HK-2 (cell line): ENCODE measurements around the gene SURF6.
"Not testable (repeated sequence)": the region's sequence is repeated elsewhere in the genome, so short reads cannot be mapped to it uniquely, and the experiment has no call there.

ENCODE experiments used
- DNase-seq: peaks from one replicate; pipeline ENCODE4 v3.0.0-alpha.2; 2018; ENCODE audit not compliant: unreplicated experiment

The SURF6 gene

DNA sequence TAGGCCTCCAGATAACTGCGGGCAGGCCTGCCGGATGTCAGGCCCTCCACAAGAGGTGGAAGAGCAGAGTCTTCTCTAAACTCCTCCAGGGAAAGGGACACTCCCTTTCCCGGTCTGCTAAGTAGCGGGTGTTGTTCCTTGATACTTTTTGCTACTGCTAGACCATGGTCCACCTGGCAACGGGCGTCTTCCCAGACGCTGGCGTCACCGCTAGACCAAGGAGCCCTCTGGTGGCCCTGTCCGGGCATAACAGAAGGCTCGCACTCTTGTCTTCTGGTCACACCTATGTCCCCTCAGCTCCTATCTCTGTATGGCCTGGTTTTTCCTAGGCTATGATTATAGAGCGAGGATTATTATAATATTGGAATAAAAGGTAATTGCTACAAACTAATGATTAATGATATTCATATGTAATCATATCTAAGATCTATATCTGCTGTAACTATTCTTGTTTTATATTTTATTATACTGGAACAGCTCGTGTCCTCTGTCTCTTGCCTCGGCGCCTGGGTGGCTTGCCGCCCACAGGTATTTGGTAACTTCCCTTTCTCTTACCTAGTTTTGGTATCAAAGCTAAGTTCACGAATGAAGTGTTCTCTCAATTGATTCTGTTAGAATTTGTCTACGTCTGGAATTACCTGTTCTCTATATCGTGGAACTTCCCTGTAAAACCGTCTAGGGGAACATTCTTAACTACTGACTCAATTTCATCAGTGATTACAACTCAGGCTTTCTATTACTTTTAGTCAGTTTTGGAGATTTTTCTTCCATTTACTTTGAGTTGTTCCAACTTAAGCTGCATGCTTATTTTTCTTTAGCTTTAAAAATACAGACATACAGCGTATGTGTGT lies 6.5 kb downstream of the SURF6 start:
- peak; percentile 34 for DNase-seq

DNA sequence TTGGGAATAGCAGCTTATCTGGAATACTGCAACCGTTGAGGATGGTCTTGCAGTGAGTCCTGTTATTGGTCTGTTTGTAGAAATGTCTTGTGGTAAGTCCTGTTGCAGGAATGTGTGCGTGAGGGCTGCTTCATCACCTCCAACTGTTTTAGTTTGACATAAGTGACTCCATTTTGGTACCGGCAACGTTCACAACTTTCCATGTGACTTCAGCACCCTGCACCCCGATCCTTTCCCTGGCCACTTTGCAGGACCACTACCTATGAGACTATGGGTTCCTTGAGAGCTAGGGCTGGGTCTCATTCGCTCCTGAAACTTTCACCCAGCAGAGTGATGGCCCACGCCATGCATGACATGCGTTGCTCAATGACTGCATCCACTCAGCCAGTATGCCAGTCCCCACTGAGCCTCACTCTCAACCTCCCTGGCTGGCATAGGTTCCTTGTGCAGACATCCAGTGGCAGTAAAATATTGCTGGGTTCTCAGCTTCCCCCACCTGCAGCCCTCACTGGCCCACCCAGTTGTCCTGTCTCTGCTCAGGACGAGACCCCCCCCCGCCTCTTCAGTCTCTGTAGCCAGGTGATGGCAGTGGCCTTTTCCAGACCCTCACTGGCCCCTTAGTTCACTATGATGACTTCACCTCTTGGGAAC lies 8.0 kb downstream of the SURF6 start:
- no peak for DNase-seq

DNA sequence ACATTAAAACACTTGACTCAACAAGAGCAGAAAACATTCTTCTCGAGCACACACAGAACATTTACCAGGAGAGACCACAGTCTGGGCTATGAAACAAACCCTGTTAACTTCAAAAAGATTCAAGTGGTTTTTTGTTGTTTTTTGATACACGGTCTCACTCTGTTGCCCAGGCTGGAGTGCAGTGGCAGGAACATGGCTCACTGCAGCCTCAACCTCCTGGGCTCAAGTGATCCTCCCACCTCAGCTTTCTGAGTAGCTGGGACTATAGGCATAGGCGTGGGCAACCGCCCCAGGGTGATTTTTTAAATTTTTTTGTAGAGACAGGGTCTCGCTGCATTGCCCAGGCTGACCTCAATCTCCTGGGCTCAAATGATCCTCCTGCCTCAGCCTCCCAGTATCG lies 9.0 kb downstream of the SURF6 start:
- not testable (repeated sequence) for DNase-seq

DNA sequence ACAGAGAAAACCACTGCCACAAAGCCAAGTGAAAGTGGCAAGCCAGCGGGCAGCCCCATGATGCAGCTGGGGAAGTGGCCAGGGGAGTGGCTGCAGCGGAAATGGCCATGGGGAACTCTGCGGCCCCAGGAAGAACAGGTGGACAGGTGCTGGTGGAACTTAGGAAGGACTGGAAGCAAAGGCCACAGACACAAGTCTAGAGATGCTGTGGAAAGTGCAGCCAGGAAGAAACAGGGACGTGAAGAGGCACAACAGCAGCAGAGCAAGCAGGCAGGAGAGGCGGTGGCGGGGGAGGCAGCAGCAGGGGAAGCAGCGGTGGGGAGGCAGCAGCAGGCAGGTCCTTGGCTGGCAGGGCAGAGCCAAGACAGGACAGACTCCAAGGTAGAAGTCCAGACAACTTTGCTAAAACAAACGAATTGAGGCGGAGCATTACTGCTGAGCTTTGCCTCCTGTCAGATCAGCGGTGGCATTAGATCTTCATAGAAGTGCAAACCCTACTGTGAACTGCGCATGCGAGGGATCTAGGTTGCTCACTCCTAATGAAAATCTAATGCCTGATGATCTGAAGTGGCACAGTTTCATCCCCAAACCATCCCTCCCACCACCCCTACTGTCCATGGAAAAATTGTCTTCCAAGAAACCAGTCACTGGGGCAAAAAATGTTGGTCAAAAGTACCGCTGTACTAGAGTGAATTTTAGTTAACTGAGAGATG lies 11.8 kb downstream of the SURF6 start:
- no peak for DNase-seq

DNA sequence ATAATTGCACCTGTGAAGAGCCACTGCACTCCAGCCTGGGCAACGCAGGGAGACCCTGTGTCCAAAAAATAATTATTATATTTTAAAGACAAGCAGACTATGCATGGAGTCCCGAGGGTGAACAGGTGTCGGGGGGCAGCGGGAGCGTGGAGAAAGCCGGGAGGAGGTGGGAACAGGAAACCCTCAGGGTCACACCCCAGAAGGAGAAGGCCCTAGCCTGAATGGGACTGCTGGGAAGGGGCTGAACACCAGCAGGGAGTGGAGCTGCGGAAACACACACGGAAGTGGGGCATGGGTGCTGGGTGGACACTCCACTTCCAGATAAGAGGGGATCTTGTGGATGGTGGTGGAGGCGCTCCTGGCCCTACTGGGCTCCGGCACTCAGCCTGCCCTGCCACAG lies 12.8 kb downstream of the SURF6 start:
- no peak for DNase-seq

DNA sequence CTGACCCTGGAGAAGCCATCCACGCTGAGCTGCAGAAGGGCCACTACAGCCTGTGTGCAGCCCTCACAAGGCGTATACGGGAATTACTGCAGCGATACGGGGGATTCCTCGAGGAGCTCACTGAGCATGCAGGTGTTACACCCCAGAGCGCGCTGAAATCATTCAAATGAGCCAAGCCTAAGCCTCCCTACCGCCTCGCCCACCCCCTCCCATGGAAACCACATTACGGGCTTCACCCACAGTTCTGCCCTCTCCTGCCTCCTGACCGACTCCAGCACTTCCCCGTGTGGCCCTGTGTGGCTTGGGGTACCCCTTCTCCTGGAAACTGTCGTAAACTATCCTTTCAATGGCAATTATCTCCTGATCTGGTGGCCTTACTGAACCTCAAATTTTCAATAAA lies 13.3 kb downstream of the SURF6 start:
- no peak for DNase-seq

DNA sequence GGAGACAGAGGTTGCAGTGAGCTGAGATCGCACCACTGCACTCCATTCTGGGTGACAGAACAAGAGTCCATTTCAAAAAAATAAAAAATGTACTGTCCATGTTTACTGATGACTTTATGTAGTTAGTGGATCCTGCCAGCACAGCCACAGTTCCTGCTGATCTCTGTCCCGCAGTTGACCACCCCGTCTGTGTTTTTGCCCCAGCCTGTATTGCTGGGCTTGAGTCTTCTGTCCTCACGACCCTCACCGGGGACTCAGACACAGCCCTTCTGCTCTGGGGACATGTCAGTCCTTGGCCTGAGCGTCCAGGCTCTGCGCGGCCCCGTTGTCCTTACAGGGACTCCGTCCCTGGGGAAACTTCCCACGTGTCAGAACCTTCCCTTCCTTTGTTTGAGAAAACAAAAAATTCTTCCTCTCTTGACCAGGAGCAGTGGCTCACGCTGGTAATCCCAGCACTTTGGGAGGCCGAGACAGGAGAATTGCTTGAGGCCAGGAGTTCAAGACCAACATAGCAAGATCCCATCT lies 14.5 kb downstream of the SURF6 start:
- no peak for DNase-seq

DNA sequence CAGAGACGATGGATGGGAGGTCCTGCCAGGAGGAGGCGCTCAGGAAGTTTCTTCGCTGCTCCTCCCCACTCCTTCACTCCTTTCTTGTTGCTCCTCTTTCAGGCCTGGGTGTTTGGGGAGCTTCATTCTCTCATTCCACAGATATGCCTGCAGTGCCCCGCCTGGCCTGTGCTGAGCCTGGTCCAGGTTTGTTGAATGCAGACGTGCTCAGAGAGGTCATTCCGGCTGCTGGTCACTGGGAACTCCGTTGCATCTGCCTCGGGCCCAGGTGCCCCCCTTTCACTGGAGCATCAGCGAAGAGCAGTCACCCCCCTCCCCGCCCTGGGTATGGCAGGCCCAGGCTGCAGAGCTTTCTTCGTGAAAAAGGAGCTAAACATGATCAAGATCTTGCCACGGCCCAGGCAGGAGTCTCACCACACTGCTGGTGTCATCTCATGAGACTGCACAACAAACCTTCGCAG lies 15.5 kb downstream of the SURF6 start:
- DNase-seq: no peak

DNA sequence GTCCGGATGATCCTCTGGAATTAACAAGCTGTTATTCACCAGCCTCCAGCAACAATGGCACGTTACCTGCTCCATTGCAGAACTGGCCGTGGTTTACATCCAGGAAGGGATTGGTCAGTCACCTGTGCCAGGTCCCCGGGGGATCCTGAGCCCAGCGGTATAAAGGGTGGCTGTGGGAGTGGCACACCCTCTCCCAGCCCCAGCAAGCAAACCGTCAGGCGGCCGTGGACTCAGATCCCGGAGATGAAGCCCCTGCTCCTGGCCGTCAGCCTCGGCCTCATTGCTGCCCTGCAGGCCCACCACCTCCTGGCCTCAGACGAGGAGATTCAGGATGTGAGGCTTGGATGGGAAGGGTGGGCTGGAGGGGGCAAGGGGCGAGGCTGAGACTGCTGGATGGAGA lies 18.4 kb downstream of the SURF6 start:
- not testable (repeated sequence) for DNase-seq

DNA sequence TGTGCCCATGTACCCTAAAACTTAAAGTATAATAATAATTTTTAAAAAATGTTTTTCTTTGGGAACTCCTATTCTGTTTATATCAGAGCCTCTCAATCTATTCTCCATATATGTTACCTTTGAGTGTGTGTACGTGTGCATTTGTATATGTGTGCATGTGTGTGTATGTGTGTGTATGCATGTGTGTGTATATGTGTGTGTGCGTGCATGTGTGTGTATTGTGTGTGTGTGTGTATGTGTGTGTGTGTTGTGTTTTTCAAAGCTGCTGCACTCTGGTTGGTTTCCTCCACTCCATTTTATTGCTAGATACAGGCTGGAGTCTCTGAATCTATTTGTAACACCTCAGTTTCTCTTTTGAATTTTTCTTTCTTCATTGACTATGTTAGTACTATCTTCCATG lies 20.0 kb downstream of the SURF6 start:
- DNase-seq: no peak

DNA sequence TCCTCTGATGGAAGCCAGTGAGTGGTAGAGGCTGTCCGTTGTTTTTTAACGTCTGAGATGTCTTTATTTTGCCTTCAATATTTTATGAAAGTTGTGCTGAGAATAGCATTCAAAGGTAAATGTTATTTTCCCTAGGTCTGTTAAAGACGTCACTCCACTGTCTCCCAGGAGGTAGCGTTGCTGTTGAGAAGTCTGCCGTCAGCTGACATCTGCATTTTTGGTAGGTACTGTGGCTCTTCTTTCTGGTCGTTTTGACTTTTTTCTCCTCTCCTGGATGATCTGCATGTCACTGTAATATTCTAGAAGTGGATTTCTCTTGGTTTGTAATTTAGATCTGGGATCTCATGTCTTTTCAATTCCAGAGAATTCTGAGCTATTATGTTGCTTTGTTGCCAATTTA lies 26.4 kb downstream of the SURF6 start:
- no peak for DNase-seq

DNA sequence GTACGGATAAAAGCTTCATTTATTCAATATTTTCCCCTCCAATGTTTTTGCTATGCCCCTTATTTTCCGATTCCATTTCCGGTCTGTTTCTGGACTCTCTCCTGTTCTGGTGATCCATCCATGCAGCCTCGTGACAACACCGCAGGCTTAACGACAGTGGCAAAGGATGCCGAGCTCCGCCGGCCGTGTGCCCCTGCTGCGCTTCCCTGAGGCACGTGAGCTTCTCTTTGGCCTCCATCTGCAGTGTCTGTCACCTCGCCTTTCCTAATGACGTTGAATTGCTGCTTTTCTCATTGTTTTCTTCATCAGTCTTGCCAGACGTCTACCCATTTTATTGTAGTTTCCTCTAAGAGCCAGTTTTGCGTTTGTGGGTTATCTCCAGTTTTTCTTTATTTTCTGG lies 28.7 kb downstream of the SURF6 start:
- DNase-seq: no peak

DNA sequence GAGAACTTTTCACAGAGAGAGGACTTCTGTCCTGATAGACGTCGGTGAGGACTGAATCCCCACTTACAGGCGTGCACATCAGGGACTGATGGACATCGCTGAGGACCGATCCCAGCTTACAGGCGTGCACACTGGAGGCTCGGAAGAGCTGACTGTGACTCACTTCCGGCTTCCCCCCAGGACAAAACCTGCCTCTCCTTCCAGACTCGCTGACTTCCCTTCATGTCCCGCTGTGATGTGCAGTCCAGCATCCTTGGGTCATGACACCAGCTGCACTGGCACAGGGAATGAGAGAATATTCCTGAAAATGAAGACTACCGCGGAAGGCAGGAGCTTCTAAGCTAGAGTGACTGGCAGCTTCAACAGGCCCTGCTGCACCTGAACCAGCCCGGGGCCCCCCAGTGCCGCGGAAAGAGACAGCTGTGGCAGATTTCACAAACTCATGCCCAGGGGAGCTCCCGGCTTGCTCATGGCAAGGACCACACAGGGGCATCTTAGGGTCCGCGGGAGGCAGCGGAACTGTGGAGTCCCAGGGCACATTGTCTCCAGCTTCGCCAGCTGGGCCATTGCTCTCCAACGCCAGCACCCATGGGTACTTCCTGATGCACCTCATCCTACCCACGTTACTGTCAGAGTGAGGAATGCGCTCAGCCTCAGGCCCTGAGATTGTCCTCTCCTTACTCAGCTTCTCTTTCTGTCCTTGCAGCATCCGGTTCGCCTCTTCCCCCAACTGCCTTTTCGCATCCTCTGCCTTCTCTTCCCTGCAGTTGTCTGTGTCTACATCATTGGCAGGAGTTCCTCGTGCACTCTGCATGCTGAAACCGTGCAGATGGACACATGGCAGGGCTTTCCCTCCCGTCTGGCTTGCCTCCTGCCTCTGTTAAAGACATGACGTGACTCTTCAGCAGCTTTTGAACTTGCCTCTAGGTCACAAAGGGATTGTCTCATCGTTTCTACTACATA lies 29.5 kb downstream of the SURF6 start:
- no peak for DNase-seq

DNA sequence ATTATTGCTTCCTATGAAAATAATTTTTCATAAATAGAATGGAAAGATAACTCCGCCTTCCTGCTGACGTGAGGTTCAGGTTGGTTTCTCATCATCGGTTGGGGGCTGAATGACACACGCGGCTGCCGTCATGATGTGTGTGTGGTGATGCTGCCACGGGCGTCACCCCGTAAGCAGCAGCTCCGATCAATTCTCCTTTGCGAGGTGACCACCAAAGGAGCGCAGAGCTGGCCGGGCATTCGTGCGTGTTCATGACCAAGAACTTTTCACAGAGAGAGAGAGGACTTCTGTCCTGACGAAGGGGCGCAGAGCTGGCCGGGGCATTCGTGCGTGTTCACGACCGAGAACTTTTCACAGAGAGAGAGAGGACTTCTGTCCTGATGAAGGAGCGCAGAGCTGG lies 30.3 kb downstream of the SURF6 start:
- DNase-seq: no peak

DNA sequence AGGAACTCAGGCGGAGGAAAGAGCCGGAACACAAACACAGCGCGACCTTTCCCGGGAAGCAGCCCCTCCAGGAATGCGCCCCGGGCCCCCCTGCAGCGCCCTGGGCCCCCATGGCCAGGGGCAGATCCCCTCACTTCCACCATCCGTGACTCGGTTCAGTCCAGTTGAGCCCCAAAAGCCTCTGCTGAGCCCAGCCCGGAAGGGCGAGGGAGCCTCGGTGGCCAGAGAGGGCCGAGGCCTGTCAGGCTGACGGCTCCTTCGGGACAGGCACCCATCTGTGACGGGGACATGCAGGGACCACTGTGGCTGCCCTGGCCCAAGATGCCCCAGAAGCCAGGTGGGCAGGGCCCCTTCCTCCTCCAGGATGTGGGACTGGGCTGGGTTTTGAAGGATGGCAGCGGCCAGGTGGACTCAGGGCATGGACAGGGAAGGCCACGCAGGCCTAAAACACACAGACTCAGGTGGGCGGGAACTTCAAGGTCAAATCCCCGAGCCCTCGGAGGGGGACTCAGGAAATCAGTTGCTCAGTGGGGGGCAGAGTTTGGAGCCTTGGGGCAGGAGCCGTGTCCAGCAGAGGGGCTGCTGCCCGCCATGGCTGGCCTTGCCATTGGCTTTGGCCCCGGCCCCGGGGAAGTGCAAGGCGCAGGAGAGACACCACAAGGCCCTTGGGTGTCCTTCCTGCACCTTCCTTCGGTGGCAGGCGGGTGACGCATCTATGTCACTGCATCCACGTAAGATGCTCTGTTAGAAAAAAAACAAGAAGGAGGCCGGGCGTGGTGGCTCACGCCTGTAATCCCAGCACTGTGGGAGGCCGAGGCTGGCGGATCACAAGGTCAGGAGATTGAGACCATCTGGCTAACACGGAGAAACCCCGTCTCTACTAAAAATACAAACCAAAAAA lies 31.3 kb downstream of the SURF6 start:
- no peak for DNase-seq

DNA sequence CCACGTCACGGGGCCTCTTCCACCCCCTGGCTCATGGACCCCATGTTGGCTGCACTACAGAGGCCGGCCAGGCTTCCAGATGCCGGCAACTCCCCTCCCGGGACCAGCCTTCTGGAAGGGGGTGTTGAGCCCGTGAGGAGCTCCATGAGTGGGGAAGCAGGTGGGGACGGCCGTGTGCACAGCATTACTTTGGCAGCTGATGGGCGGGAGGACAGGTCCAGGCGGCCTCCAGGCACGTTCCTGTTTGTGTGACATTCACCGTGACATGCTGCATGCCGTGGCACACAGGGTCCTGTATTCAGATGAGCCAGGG lies 31.9 kb downstream of the SURF6 start:
- no peak for DNase-seq

DNA sequence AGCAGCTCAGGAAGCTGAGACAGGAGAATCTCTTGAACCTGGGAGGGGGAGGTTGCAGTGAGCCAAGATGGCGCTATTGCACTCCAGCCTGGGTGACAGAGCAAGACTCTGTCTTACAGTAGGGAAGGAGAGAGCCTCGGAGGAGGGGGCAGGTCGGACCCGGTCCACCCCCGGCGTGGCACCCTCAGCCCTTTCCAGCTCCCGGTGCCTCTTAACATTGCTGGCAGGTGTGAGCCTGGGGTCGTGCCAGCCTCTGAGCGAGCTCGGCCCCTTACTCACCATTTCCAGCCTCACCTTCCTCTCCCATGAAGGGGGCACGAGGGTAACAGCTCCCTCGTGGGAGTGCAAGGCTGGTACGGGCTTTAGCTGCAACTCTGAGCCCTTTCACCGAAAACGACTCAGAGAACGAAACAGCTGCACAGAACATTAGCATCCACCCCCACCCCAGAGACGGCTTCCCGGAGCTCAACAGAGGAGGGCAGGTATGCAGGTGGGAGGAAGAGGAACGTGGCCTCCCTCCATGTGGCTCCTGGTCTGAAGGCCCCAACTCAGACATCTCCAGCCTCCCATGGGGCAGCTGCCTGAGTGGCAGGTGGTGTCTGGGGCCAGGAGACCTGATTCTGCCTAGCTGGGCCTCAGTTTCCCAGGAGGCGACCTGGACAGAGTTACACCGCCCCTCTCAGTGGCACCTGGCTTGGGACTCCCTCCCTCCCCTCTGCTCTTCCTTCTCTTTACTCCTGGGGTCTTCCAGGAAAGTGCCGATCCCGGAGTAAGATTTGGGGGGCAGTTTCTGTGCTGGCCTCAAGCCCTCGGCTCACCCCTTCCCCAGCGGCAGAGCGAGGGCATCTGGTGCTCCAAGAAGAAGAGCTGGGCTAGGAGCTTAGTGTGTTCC lies 32.5 kb downstream of the SURF6 start:
- no peak for DNase-seq

DNA sequence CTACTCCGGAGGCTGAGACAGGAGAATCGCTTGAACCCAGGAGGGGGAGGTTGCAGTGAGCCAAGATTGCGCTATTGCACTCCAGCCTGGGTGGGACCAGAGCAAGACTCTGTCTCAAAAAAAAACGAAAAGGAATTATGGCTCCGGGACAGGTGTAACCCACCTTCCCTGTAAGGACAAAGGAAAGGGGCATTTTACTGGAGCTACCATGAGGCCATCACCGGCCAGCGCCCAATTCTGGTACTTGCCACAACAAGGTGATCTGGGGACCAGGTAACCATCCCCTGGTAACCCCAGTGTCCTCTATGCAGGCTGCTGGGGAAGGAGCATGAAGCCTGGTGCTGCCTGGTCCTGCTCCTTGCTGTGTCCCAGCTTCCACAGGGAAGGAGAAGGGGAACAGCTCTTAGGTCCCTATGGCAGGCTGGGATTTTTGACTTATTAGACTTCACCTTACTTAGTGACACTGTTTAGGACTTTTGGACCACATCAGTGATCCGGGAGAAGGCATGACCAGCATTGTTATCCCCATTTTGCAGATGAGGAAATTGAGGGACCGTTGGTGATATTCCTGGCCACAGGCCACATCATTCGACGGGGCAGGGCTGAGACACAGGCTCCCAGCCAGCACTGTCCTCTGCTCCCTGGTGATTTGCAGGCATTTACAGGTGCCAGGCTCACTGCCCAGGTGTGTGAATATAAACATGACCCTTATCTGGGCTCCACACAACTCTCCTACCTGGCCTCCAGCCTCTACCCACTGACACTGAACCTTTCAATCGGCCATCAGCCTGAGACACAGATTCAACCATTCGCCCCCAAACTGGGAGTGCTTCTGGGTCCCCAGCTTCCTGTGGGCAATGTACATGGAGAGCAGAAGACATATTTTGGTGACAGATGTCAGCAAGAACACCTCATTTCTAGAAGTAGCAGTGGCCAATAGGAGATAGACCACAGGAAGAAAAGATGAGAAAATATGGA lies 34.4 kb downstream of the SURF6 start:
- no peak for DNase-seq
